NAMALWA (cell line): ENCODE data around the gene NUDT3.
"Not testable (repeated sequence)": the region's sequence is repeated elsewhere in the genome, so short reads cannot be mapped to it uniquely, and the experiment has no call there.

Source experiments
- DNase-seq: peaks from one replicate; pipeline ENCODE4 v3.0.0-alpha.2; 2015; ENCODE audit warnings: low spot score

NUDT3 gene

GRCh38 chr6:34249469-34250261 lies 142.8 kb downstream of the NUDT3 start:
- no peak for DNase-seq

GRCh38 chr6:34248727-34249468 lies 143.6 kb downstream of the NUDT3 start, which contains the start of gene SMIM29:
TSS of gene SMIM29 (minus strand) at chr6:34249006. CDS start at chr6:34247791, 1,215 bp downstream.
- peak; percentile 96 for DNase-seq

- DNase-seq, result peak; percentile 54
These were observed 144.2 kb downstream of the NUDT3 start for GRCh38 chr6:34248198-34248726.

GRCh38 chr6:34247481-34248197 lies 144.8 kb downstream of the NUDT3 start:
- peak; percentile 40 for DNase-seq

- peak; percentile 87 for DNase-seq
These were observed 145.7 kb downstream of the NUDT3 start for GRCh38 chr6:34246563-34247391.

- DNase-seq, result no peak
These were observed 146.3 kb downstream of the NUDT3 start for GRCh38 chr6:34246249-34246562.

GRCh38 chr6:34245761-34246140 lies 146.7 kb downstream of the NUDT3 start:
- DNase-seq, result not testable (repeated sequence)

GRCh38 chr6:34245032-34245760 lies 147.3 kb downstream of the NUDT3 start:
- not testable (repeated sequence) for DNase-seq

GRCh38 chr6:34243901-34244884 lies 148.3 kb downstream of the NUDT3 start:
- peak; percentile 55 for DNase-seq

- DNase-seq, result no peak
These were observed 149.2 kb downstream of the NUDT3 start for GRCh38 chr6:34243131-34243771.

- DNase-seq, result no peak
These were observed 150.0 kb downstream of the NUDT3 start for GRCh38 chr6:34242252-34243130.

GRCh38 chr6:34241351-34242215 lies 150.9 kb downstream of the NUDT3 start:
- DNase-seq, result no peak

GRCh38 chr6:34240329-34241248 lies 151.9 kb downstream of the NUDT3 start:
- no peak for DNase-seq

GRCh38 chr6:34239893-34240292 lies 152.6 kb downstream of the NUDT3 start:
- DNase-seq, result no peak

- DNase-seq, result no peak
These were observed 153.0 kb downstream of the NUDT3 start for GRCh38 chr6:34239500-34239825.
